ENCODE results near the gene IKZF1. TPM values are rescaled to one million over a fixed set of nuclear protein-coding genes. Genes with fewer than 3 reads are reported as not detected.

The IKZF1 gene
- polyA plus RNA-seq, 3 donors, result 1.3 to 3.9 (median 3.4) TPM

- no peak overlapping the region for H3K27ac ChIP-seq (ENCODE audit: low read depth, low read length)
- 54 to 83% (median 72%) methylated on average over 1 of the region's 1 CpG for WGBS, 3 donors
Observed at GRCh38 chr7:50379539-50379938, 75.0 kb downstream of the IKZF1 start.

GRCh38 chr7:50382455-50382854 is 77.9 kb downstream of the IKZF1 start:
- no peak overlapping the region for H3K27ac ChIP-seq (ENCODE audit: low read depth, low read length)
- 73 to 89% (median 84%) methylated on average over 21 of the region's 21 CpGs for WGBS, 3 donors

GRCh38 chr7:50387351-50387750 is 82.8 kb downstream of the IKZF1 start:
- 70 to 83% (median 82%) methylated on average over 11 of the region's 11 CpGs for WGBS, 3 donors
- H3K27ac ChIP-seq (ENCODE audit: low read depth, low read length), result no peak overlapping the region

- no peak overlapping the region for H3K27ac ChIP-seq (ENCODE audit: low read depth, low read length)
- 72 to 86% (median 84%) methylated on average over 3 of the region's 3 CpGs for WGBS, 3 donors
Observed at GRCh38 chr7:50389961-50390360, 85.4 kb downstream of the IKZF1 start.

- no peak overlapping the region for H3K27ac ChIP-seq (ENCODE audit: low read depth, low read length)
- WGBS, 3 donors, result 49 to 75% (median 71%) methylated on average over 3 of the region's 3 CpGs
Observed at GRCh38 chr7:50391386-50391785, 86.9 kb downstream of the IKZF1 start.

GRCh38 chr7:50393076-50393475 is 88.6 kb downstream of the IKZF1 start:
- H3K27ac ChIP-seq (ENCODE audit: low read depth, low read length), result no peak overlapping the region
- WGBS, 3 donors, result 48 to 52% (median 52%) methylated on average over 1 of the region's 1 CpG

GRCh38 chr7:50393547-50394252 is 89.2 kb downstream of the IKZF1 start:
- no peak overlapping the region for H3K27ac ChIP-seq (ENCODE audit: low read depth, low read length)
- 58 to 67% (median 63%) methylated on average over 9 of the region's 9 CpGs for WGBS, 3 donors

GRCh38 chr7:50394315-50394714 is 89.8 kb downstream of the IKZF1 start:
- WGBS, 3 donors, result 79 to 90% (median 88%) methylated on average over 1 of the region's 1 CpG
- H3K27ac ChIP-seq (ENCODE audit: low read depth, low read length), result no peak overlapping the region

- H3K27ac ChIP-seq (ENCODE audit: low read depth, low read length), result no peak overlapping the region
- 72 to 85% (median 76%) methylated on average over 2 of the region's 2 CpGs for WGBS, 3 donors
Observed at GRCh38 chr7:50396856-50397255, 92.3 kb downstream of the IKZF1 start.

- 60 to 89% (median 75%) methylated on average over 2 of the region's 2 CpGs for WGBS, 3 donors
Observed at GRCh38 chr7:50397320-50397970, 92.9 kb downstream of the IKZF1 start.

GRCh38 chr7:50397971-50398324 is 93.4 kb downstream of the IKZF1 start:
- 69 to 83% (median 79%) methylated on average over 1 of the region's 1 CpG for WGBS, 3 donors
- no peak overlapping the region for H3K27ac ChIP-seq (ENCODE audit: low read depth, low read length)

More at GRCh38 chr7:50397320-50397970, 92.9 kb downstream of the IKZF1 start:
- no peak overlapping the region for H3K27ac ChIP-seq (ENCODE audit: low read depth, low read length)

- H3K27ac ChIP-seq (ENCODE audit: low read depth, low read length), result no peak overlapping the region
- WGBS, 3 donors, result 72 to 91% (median 85%) methylated on average over 1 of the region's 1 CpG
Observed at GRCh38 chr7:50399206-50399605, 94.7 kb downstream of the IKZF1 start.

GRCh38 chr7:50399635-50400034 is 95.1 kb downstream of the IKZF1 start:
- WGBS, 3 donors, result 67 to 78% (median 70%) methylated on average over 21 of the region's 21 CpGs
- H3K27ac ChIP-seq (ENCODE audit: low read depth, low read length), result no peak overlapping the region

- 18 to 47% (median 42%) methylated on average over 41 of the region's 41 CpGs for WGBS, 3 donors
- H3K27ac ChIP-seq (ENCODE audit: low read depth, low read length), result no peak overlapping the region
Observed at GRCh38 chr7:50400114-50400513, 95.6 kb downstream of the IKZF1 start.

- WGBS, 3 donors, result 67 to 78% (median 71%) methylated on average over 7 of the region's 7 CpGs
Observed at GRCh38 chr7:50404392-50404791, 99.9 kb downstream of the IKZF1 start.

GRCh38 chr7:50405221-50405620 is 100.7 kb downstream of the IKZF1 start:
- WGBS, 3 donors, result 65 to 75% (median 66%) methylated on average over 7 of the region's 7 CpGs
- H3K27ac ChIP-seq (ENCODE audit: low read depth, low read length), result no peak overlapping the region

More at GRCh38 chr7:50404392-50404791, 99.9 kb downstream of the IKZF1 start:
- no peak overlapping the region for H3K27ac ChIP-seq (ENCODE audit: low read depth, low read length)

GRCh38 chr7:50406935-50407334 is 102.4 kb downstream of the IKZF1 start:
- no peak overlapping the region for H3K27ac ChIP-seq (ENCODE audit: low read depth, low read length)
- WGBS, 3 donors, result 61 to 74% (median 70%) methylated on average over 5 of the region's 5 CpGs

- no peak overlapping the region for H3K27ac ChIP-seq (ENCODE audit: low read depth, low read length)
- 66 to 88% (median 73%) methylated on average over 17 of the region's 17 CpGs for WGBS, 3 donors
Observed at GRCh38 chr7:50409856-50410745, 105.6 kb downstream of the IKZF1 start.

GRCh38 chr7:50411332-50411731 is 106.8 kb downstream of the IKZF1 start:
- no peak overlapping the region for H3K27ac ChIP-seq (ENCODE audit: low read depth, low read length)
- 85 to 91% (median 91%) methylated on average over 6 of the region's 6 CpGs for WGBS, 3 donors
